Activated CD4-positive, alpha-beta T cell treated with anti-CD3 and anti-CD28 coated beads for 1 hour (primary cell): ENCODE results near the gene SYCE3.
"Not testable (repeated sequence)": the region's sequence is repeated elsewhere in the genome, so short reads cannot be mapped to it uniquely, and the experiment has no call there.

Experiments
- DNase-seq: peaks from one replicate; pipeline ENCODE4 v3.0.0-alpha.2; 2020

The SYCE3 gene

GRCh38 chr22:50547263-50547985 is 15.3 kb downstream of the SYCE3 start:
- no peak for DNase-seq

GRCh38 chr22:50546326-50547262 is 16.1 kb downstream of the SYCE3 start:
- no peak for DNase-seq

- no peak for DNase-seq
These were observed 17.0 kb downstream of the SYCE3 start, which contains the start of gene KLHDC7B for GRCh38 chr22:50545522-50546325. TSS of gene KLHDC7B (plus strand) at chr22:50545899. CDS start at chr22:50546244, 345 bp downstream.

DNA sequence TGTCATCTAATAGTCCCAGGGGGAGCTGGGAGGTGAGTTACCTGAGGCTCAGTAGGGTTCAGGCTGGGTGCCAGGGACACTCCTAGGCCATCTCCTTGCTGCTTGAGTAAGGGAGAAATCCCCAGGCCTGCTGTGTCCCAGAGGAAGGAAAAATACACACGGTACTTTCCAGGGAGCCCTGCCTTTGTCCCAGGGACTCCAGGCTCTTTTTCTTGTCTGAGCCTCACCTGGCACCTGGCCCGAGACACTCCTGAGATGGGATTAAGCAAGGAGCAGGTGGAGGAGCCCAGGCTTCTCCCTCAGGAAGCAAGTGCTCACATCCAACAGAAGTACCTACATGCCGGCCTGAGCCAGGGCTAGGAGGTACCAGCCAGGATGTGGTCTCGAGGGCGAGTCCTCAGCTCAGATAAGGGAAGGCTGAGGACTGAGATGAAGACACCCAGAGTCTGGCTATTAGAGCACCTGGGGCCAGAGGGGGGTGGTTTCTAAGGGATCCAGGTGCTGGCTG is 17.9 kb downstream of the SYCE3 start:
- DNase-seq: no peak

DNA sequence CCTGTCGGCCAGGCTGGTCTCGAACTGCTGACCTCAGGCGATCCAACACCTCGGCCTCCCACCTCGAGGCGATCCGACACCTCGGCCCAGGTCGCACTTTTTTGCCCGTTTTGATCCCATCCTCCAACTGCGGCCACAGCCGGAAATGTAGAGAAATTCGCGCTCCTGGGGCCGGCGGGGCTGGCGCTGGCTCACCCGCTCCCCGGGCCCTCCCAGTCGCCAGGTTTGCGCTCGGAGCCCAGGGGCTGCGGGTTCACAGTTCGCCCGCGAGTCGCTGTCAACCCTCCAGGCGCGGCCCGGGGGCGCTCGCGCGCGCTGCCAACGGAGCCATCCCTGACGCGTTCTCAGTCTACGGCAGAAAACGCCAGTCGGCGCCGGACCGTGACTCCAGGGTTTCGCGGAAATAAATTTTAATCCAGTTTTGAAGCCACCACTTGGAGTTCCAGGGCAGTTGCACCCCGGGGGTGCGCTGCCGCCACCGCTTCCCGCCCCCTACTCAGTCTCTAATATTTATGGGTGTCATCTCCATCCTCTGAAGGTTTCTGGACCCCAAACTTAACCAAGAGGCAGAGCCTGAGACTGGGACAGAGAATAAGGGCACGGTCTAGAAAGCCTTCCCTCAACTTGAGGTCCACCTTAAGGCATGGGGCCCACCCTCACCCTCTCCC is 18.5 kb downstream of the SYCE3 start:
- peak; percentile 80 for DNase-seq

DNA sequence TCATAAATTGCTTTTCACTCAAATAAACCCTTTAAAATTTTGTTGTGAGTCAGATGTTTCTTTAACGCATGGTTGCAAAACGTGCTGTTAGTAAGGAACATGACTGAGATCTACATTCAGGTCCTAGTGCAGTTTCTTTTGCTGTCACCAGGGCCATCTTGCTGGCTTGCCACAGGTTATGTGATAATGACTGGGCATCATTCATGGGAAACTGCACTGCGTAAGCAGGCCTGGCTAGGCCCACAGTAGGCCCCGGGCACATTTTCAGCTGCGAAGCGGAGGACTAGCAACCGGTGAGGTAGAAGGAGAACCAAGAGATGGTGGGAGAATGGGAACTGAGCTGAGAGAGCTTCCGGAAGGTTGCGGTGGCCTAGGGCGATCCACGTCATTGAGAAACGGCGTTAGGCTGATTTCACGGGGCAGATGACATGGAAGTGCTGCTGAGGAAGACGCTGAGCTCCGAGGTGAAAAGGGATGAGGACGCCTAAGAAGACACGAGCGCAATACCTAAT is 20.2 kb downstream of the SYCE3 start:
- DNase-seq: no peak

DNA sequence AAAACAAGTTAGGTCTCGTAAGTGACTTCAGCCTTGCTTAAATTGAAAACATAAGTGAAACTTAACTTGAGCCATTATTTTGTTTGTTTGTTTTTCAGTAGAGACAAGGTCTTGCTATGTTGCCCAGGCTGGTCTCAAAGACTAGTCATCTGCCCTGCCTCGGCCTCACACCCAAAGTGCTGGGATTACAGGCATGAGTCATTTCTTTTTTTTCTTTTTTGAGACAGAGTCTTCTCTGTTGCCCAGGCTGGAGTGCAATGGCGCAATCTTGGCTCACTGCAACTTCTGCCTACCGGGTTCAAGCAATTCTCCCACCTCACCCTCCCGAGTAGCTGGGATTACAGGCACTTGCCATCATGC is 21.1 kb downstream of the SYCE3 start:
- DNase-seq: not testable (repeated sequence)

- no peak for DNase-seq
These were observed 22.3 kb downstream of the SYCE3 start for GRCh38 chr22:50540381-50540780.

- no peak for DNase-seq
These were observed 25.0 kb downstream of the SYCE3 start for GRCh38 chr22:50537765-50538164.

DNA sequence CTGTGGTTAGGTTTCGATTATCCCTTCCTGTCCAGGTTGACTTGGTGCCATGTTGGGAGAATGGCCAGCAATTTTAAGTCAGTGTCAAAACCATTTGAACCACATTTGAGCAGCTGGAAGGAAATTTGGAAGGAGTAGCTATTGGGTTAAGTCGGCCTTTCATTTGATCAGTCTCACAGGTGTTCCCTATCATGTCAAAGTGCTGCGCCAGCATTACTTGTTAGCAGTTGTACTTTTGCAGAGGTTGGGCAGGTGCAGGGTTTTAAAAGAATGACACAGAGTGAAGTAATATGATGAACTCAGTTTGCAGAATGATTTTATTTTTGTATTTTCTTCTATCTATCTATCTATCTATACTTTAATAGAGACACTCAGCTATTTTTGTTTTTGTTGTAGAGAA is 26.5 kb downstream of the SYCE3 start:
- no peak for DNase-seq

GRCh38 chr22:50535113-50535512 is 27.6 kb downstream of the SYCE3 start:
- no peak for DNase-seq

DNA sequence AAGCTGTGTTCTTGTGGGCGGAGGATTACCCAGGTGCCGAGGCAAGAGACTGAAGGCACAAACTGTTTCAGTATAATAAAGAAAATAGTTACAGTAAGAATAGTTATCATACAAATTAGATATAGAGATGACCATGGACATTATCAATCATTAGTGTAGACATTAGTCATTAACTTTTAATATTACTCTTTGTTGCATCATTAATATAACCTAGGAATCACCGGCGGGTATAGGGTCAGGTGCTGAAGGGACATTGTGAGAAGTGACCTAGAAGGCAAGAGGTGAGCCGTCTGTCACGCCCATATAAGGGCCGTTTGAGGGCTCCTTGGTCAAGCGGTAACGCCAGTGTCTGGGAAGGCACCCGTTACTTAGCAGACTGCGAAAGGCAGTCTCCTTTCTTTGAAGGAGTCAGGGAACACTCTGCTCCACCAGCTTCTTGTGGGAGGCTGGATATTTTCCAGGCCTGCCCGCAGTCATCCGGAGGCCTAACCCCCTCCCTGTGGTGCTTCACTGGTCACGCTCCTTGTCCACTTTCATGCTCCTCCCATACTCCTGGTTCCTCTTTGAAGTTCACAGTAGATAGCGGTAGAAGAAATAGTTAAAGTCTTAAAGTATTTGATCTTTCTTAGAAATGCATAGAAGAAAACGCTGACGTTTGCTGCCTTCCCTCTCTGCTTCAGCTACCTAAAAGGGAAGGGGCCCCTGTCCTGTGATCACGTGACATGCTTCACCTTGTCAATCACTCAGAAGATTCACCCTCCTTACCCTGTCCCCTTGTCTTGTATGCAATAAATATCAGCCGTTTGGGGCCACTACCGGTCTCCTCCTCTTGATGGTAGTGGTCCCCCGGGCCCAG is 28.6 kb downstream of the SYCE3 start:
- DNase-seq: not testable (repeated sequence)

GRCh38 chr22:50532824-50533796 is 29.6 kb downstream of the SYCE3 start:
- no peak for DNase-seq

DNA sequence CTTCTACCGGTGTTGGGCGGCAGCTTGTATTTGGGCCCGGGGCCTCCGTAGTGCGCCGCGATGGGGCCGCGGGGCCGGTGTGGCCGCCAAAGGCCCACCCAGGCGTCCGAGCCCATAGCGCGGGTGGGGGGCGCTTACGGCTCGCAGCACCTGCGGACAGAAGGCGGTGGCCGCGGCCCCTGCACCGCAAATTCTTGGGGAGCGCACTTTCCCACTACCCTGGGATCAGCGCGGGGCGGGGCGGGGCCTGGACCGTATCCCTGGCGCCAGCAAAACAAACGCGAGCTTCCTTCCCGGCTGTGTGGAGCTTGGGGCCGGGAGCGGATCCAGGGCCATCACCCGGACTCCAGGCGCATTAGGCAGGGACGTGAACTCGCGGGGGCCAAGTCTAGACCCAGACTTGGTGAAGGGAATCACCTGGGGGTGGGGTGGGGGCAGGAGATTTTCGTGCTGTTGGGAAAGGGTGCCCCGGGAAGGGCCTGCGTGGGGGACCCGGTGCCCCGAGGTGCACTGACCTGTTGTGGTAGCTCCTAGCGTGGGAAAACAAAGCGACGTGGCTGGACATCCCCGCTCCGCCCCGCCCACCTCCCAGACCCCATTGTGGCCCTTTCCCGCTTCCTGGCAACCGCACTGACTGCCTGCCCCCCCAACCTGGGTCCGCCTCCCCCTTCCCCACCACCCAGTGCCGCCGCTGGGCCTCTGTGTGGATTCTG is 30.6 kb downstream of the SYCE3 start:
- DNase-seq: no peak

DNA sequence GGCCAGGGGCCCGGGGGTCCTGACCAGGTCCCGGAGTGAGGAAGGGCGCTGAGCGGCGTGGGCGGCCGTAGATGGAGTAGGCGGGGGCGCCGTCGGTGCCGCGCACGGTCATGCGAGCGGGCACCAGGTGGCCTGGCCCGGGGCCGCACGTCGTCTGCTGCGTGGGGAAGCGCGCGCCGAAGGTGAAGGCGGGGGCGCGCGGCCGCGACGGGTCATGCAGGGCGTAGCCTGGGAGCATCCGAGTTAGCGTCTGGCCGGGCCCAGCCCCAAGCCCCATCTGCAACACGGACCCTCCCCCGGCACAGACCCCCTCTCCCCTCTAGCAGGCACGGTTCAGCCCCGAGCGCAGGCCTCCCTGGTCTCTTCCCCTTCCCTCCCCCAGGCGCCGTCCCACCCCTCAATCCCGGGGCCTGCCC is 31.2 kb downstream of the SYCE3 start:
- peak; percentile 72 for DNase-seq

DNA sequence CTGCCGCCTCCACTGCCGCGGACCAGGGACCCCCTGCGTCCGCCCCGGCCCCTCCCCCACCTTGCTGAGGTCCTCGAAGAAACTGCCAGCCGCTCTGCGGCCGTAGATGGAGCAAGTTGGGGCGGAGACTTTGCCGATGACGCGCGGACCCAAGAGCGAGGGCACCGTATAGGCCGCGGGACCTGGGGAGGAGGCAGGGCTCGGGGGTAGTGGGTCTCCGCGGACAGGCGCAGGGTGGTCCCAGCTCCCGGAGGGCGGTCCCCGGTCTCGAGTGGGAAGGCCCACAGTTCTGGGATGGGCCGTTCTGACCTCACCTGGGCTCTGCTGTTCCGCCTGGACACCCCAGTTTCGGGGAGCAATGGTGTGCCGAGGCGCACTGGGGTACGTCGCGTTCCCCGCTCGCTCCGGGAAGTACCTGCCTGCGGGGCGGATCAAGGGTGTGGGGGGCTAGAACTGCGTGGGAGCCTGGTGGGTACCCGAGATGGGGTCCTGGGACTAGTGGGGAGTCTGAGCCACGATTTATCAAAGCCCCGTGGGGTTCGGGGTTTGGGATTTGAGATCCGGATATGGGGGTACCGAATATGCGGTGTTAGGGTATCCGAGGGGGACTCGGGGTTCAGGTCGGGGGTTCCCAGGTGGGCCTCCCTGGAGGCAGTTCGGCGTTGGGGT is 31.7 kb downstream of the SYCE3 start:
- peak; percentile 81 for DNase-seq

- DNase-seq: no peak
These were observed 32.2 kb downstream of the SYCE3 start for GRCh38 chr22:50530580-50530876.

DNA sequence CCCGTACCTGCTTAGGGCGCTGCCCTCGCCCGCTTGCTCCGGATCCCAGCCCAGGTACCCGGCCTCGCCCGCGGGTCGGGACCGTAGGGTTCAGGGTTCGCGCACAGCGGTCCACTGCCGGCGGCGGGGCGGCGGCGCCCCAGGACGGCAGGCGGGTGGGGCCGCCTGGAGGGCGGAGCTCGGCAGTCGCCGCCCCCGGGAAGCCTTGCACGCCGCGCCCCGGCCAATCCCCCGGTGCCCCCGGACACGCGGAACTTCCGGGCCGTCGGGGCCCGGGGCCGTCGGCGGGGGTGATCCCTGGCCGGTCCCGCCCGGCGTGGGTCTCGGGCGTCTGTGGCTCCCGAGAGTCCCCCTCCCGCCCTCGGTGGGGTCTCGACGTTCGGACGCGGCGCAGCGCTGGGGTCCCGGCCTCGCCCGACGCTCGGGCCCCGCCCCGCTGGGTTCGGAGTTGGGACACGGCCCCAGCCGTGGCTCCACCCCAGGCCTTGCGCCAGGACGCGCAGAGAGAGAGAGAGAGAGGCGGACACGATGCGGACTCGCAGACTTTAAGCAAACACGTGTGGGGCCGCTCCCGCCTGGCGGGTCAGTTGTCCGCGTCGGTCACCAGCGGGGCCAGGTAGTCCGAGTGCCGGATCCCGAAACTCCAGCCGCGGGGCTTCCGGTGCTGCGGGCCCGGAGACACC is 32.7 kb downstream of the SYCE3 start, which contains the start of gene TYMP:
Gene TYMP, minus strand, starts transcription at position 116 of the 683 bp plus-strand sequence. CDS start 303 bp downstream, outside the sequence.
- peak; percentile 69 for DNase-seq
